Glutamatergic neuron (in vitro differentiated cells): Measurements from ENCODE around the gene AARS1. TPM values are rescaled to one million over a fixed set of nuclear protein-coding genes. Genes with fewer than 3 reads are reported as not detected.
"Not testable (repeated sequence)": the region's sequence is repeated elsewhere in the genome, so short reads cannot be mapped to it uniquely, and the experiment has no call there.

Source experiments
- DNase-seq: peaks from one replicate; pipeline ENCODE4 v3.0.0; 2022
- H3K27ac Mint-ChIP-seq: one replicate; pipeline ENCODE4 v1.8.0; 2020; ENCODE audit warnings: mild to moderate bottlenecking, mixed read lengths, inconsistent platforms; ENCODE audit not compliant: unreplicated experiment
- H3K27me3 Mint-ChIP-seq: one replicate; pipeline ENCODE4 v1.8.0; 2020; ENCODE audit warnings: mild to moderate bottlenecking, moderate library complexity, mixed read lengths, inconsistent platforms; ENCODE audit not compliant: unreplicated experiment
- H3K36me3 Mint-ChIP-seq: one replicate; pipeline ENCODE4 v1.8.0; 2020; ENCODE audit warnings: mild to moderate bottlenecking, mixed read lengths, inconsistent platforms; ENCODE audit not compliant: unreplicated experiment
- H3K4me1 Mint-ChIP-seq: one replicate; pipeline ENCODE4 v1.8.0; 2020; ENCODE audit warnings: mild to moderate bottlenecking, low read depth, mixed read lengths, inconsistent platforms; ENCODE audit not compliant: unreplicated experiment
- H3K4me3 Mint-ChIP-seq: one replicate; pipeline ENCODE4 v1.8.0; 2020; ENCODE audit warnings: mild to moderate bottlenecking, mixed read lengths, inconsistent platforms; ENCODE audit not compliant: unreplicated experiment
- H3K9me3 Mint-ChIP-seq: one replicate; pipeline ENCODE4 v1.8.0; 2020; ENCODE audit warnings: mild to moderate bottlenecking, moderate library complexity, mixed read lengths, inconsistent platforms; ENCODE audit not compliant: unreplicated experiment
- total RNA-seq: library from RNA; stranded (reverse); fragmentation: NEBNext Ultra II Directional; extraction: Animal tissue kit (Norgen Biotek cat#: 25700); gene quantifications from one replicate; pipeline ENCODE4 v1.2.1, GENCODE V29; 2021; ENCODE audit not compliant: unreplicated experiment
- TF ChIP-seq, protein P1 (sequence below): fragments of 200-600 bp; sonication (generic); IDR thresholded peaks from one replicate; pipeline ENCODE4 v1.5.0; 2021; ENCODE audit not compliant: partially characterized antibody, unreplicated experiment

AARS1 gene
- total RNA-seq, 1 donor from 2014 or later, result 179 TPM

DNA sequence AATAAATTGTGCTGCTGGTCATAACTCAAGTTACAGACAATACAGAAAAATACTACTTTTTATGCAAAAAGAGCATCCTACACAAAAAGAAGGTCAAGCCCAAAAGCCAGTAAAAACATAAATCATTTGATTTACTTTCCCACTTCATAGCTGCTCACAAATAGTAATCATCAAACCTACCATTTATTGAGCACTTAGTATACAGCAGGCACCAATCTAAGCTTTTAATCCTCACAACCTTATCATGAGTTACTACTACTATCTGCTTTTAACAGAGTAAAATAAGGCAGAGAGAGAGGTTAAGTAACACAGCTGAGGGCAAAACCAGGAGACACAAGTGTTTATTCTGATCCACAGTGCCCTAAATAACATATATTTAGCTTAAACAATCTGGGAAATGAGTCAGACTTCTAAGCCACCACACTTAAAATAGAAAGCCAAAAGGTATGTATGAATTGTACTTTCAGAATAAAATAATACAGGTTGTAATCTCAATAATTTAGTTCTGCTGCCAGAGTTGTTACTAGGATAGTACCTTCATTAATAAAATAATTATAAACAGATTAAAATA lies 1.7 kb upstream of the AARS1 start:
- TF ChIP-seq, protein P1, sequence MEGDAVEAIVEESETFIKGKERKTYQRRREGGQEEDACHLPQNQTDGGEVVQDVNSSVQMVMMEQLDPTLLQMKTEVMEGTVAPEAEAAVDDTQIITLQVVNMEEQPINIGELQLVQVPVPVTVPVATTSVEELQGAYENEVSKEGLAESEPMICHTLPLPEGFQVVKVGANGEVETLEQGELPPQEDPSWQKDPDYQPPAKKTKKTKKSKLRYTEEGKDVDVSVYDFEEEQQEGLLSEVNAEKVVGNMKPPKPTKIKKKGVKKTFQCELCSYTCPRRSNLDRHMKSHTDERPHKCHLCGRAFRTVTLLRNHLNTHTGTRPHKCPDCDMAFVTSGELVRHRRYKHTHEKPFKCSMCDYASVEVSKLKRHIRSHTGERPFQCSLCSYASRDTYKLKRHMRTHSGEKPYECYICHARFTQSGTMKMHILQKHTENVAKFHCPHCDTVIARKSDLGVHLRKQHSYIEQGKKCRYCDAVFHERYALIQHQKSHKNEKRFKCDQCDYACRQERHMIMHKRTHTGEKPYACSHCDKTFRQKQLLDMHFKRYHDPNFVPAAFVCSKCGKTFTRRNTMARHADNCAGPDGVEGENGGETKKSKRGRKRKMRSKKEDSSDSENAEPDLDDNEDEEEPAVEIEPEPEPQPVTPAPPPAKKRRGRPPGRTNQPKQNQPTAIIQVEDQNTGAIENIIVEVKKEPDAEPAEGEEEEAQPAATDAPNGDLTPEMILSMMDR, result no peak
- Mint-ChIP-seq H3K9me3 (peaks cover 5% of the 10 kb centered on the region), H3K4me3 (no peak overlapping the region), H3K27me3 (peaks cover 2% of the 10 kb centered on the region), H3K4me1 (peaks cover 4% of the 10 kb centered on the region), H3K36me3 (no peaks in the 10 kb centered on the region), H3K27ac (no peak overlapping the region)
- DNase-seq, result no peak

DNA sequence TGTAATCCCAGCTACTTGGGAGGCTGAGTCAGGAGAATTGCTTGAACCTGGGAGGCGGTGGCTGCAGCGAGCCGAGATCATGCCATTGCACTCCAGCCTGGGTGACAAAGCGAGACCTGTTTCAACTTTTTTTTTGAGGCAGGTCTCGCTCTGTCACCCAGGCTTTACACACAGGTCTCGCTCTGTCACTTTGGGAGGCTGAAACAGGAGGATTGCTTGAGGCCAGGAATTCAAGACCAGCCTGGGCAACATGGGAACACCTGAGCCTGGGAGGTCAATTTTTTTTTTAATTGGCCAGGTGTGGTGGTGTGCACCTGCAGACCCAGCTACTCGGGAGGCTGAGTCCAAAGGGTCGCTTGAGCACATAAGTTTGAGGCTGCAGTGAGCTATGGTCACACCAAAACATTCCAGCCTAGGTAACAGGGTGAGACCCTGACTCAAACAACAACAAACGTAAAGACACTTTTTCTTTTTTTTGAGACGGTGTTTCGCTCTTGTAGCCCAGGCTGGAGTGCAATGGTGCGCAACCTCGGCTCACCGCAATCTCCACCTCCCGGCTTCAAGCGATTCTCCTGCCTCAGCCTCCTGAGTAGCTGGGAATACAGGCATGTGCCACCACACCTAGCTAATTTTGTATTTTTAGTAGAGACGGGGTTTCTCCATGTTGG lies 1.9 kb downstream of the AARS1 start:
- H3K36me3 Mint-ChIP-seq, DNase-seq, H3K27me3 Mint-ChIP-seq, H3K9me3 Mint-ChIP-seq, H3K4me1 Mint-ChIP-seq: not testable (repeated sequence)
- H3K27ac Mint-ChIP-seq, result peak overlapping the region; percentile 99
- peak overlapping the region; percentile 95 for H3K4me3 Mint-ChIP-seq

DNA sequence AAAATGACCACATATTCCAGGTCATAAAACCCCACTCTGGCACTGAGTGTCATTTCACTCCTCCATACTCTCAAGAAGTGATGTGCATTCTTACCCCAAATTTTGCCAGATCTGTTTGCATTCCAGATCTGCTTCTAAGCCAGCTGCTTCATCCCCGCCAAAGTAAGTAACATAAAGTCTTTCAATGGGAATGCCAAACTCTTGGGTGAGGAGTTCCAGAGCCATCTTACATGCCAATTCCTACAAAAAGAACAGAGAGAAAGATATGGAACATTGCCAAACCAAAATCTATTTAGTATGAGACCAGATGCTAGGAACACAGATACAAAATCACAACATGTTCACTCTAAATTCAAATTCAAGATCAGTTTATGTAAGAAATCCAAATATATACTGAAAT lies 12.9 kb downstream of the AARS1 start:
- H3K4me3 Mint-ChIP-seq, result no peak overlapping the region
- no peaks in the 10 kb centered on the region for H3K9me3 Mint-ChIP-seq
- no peaks in the 10 kb centered on the region for H3K4me1 Mint-ChIP-seq
- DNase-seq, result no peak
- no peaks in the 10 kb centered on the region for H3K27me3 Mint-ChIP-seq
- no peak overlapping the region for H3K27ac Mint-ChIP-seq
- H3K36me3 Mint-ChIP-seq, result peaks cover 5% of the 10 kb centered on the region
- TF ChIP-seq, protein P1, result no peak

DNA sequence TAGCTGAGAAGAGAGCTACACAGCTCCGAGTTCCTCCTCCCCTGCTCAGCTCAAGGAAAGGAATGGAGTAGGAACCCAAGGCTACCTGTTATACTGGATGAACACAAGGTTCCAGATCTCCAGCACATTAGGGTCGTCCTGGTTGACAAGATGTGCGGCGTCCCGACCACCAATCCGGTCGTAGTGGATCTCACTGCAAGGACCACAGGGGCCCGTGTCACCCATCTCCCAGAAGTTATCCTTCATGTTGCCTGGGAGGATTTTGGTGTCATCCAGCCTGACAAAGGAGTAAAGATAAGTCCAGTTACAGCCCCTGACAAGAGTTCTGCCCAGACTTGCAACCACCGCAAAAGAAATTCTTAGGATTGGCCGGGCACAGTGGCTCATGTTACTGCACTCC lies 17.6 kb downstream of the AARS1 start:
- H3K27me3 Mint-ChIP-seq, result no peaks in the 10 kb centered on the region

DNA sequence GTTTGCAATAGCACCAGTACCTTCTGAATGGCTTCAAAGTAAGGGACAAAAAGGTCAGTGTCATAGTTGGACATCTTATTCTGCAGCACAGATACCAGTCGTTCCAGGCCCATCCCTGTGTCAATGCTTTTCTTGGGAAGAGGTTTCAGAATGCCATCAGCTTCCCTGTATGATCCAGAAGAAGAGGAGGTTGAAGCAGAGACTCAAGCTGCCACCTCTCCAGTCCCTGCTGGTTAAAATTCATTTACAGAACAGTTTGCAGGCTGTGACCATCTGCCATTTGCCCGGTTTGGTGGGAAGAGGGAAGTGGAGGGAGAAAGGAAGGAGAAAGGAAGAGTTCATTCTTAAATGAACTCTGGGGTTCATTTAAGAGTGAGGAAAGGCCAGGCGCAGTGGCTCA lies 19.1 kb downstream of the AARS1 start:
- peak overlapping the region; percentile 67 for H3K27ac Mint-ChIP-seq
- no peaks in the 10 kb centered on the region for H3K36me3 Mint-ChIP-seq
- no peak overlapping the region for H3K4me3 Mint-ChIP-seq

More for the DNA sequence above, 17.6 kb downstream of the AARS1 start:
- no peak for DNase-seq
- H3K36me3 Mint-ChIP-seq, result peaks cover 5% of the 10 kb centered on the region
- H3K4me1 Mint-ChIP-seq, result peaks cover 3% of the 10 kb centered on the region
- H3K4me3 Mint-ChIP-seq, result no peak overlapping the region
- H3K27ac Mint-ChIP-seq, result no peak overlapping the region
- TF ChIP-seq, protein P1, result no peak
- peaks cover 4% of the 10 kb centered on the region for H3K9me3 Mint-ChIP-seq

More for the DNA sequence above, 19.1 kb downstream of the AARS1 start:
- DNase-seq, result no peak
- no peaks in the 10 kb centered on the region for H3K27me3 Mint-ChIP-seq
- H3K4me1 Mint-ChIP-seq, result peaks cover 3% of the 10 kb centered on the region
- TF ChIP-seq, protein P1, result no peak
- peaks cover 4% of the 10 kb centered on the region for H3K9me3 Mint-ChIP-seq
